GM12878 (cell line): ENCODE measurements around the gene IL19. TPM values are rescaled to one million over a fixed set of nuclear protein-coding genes. Genes with fewer than 3 reads are reported as not detected.

ENCODE experiments used
- BHLHE40 ChIP-seq, 2 experiments: fragments of 450-650 bp in 1 of 2; IDR thresholded peaks; 2 replicates each; pipeline ENCODE4 v1.6.1; 2011 to 2017; ENCODE audit warnings: low read depth in 2 of 2, borderline replicate concordance in 1 of 2, improper control_type of control experiment in 1 of 2, low read length in 1 of 2, mild to moderate bottlenecking in 1 of 2
- CBX3 ChIP-seq: fragments of 200-600 bp; sonication (generic); IDR thresholded peaks from 2 replicates; pipeline ENCODE4 v1.6.1; 2016; ENCODE audit warnings: low read depth, borderline replicate concordance
- CTCF ChIP-seq, 3 experiments: IDR thresholded peaks in 2 of 3; conservative IDR thresholded peaks in 1 of 3; 2 replicates each; pipeline ENCODE4 v1.5.1; 2011; ENCODE audit warnings: low read depth in 3 of 3, low read length in 3 of 3, mild to moderate bottlenecking in 3 of 3, control low read depth in 2 of 3, moderate library complexity in 2 of 3, inconsistent platforms in 1 of 3, mixed read lengths in 1 of 3; ENCODE audit not compliant: control insufficient read depth in 2 of 3, insufficient read depth in 1 of 3; ENCODE audit errors: extremely low read depth in 1 of 3
- DPF2 ChIP-seq: fragments of 450-650 bp; IDR thresholded peaks from 2 replicates; pipeline ENCODE4 v1.6.1; 2017; ENCODE audit warnings: mild to moderate bottlenecking
- ELK1 ChIP-seq: IDR thresholded peaks from 2 replicates; pipeline ENCODE4 v1.6.1; 2012; ENCODE audit warnings: low read depth, low read length, improper control_type of control experiment
- ESRRA ChIP-seq: IDR thresholded peaks from 2 replicates; pipeline ENCODE4 v1.6.1; 2012; ENCODE audit warnings: mild to moderate bottlenecking, low read length, improper control_type of control experiment
- ETV6 ChIP-seq, 2 experiments: fragments of 450-650 bp in 1 of 2; IDR thresholded peaks in 1 of 2; conservative IDR thresholded peaks in 1 of 2; 2 replicates each; pipeline ENCODE4 v1.6.1; 2014; ENCODE audit warnings: antibody characterized with exemption in 1 of 2, borderline replicate concordance in 1 of 2, low read depth in 1 of 2, mild to moderate bottlenecking in 1 of 2, moderate library complexity in 1 of 2
- HDAC6 ChIP-seq: fragments of 200-600 bp; sonication (generic); IDR thresholded peaks from one replicate; pipeline ENCODE4 v1.8.0; 2017; ENCODE audit warnings: antibody characterized with exemption; ENCODE audit not compliant: unreplicated experiment
- IRF3 ChIP-seq: fragments of 450-650 bp; IDR thresholded peaks from 2 replicates; pipeline ENCODE4 v1.6.1; 2014; ENCODE audit warnings: mild to moderate bottlenecking
- KAT2A ChIP-seq: conservative IDR thresholded peaks from 2 replicates; pipeline ENCODE4 v1.6.1; 2011; ENCODE audit warnings: low read depth, low read length; ENCODE audit not compliant: control insufficient read depth
- MEF2B ChIP-seq: fragments of 450-650 bp; IDR thresholded peaks from 2 replicates; pipeline ENCODE4 v1.6.1; 2018; ENCODE audit warnings: mild to moderate bottlenecking, moderate library complexity; ENCODE audit not compliant: partially characterized antibody, poor library complexity, severe bottlenecking
- MTA2 ChIP-seq: fragments of 450-650 bp; IDR thresholded peaks from 2 replicates; pipeline ENCODE4 v1.6.1; 2016; ENCODE audit warnings: low read depth, mild to moderate bottlenecking, moderate library complexity
- MYB ChIP-seq: fragments of 150-350 bp; IDR thresholded peaks from 2 replicates; pipeline ENCODE4 v1.6.1; 2014; ENCODE audit warnings: mild to moderate bottlenecking, low read depth, low read length, borderline replicate concordance
- NR2F1 ChIP-seq: fragments of 450-650 bp; conservative IDR thresholded peaks from 2 replicates; pipeline ENCODE4 v1.6.1; 2017; ENCODE audit warnings: mild to moderate bottlenecking
- PAX8 ChIP-seq: fragments of 450-650 bp; IDR thresholded peaks from 2 replicates; pipeline ENCODE4 v1.6.1; 2017; ENCODE audit warnings: mild to moderate bottlenecking, moderate library complexity
- POU2F2 ChIP-seq: IDR thresholded peaks from 3 replicates; pipeline ENCODE4 v1.6.1; 2011; ENCODE audit warnings: low read depth, mild to moderate bottlenecking, low read length, borderline replicate concordance
- SMAD1 ChIP-seq: fragments of 450-650 bp; IDR thresholded peaks from 2 replicates; pipeline ENCODE4 v1.6.1; 2018; ENCODE audit warnings: mild to moderate bottlenecking, low read depth; ENCODE audit not compliant: partially characterized antibody
- SREBF2 ChIP-seq: IDR thresholded peaks from 2 replicates; pipeline ENCODE4 v1.6.1; 2012; ENCODE audit warnings: mild to moderate bottlenecking, low read length
- TCF3 ChIP-seq: IDR thresholded peaks from 2 replicates; pipeline ENCODE4 v1.6.1; 2012; ENCODE audit warnings: low read depth, mild to moderate bottlenecking, low read length, borderline replicate concordance; ENCODE audit not compliant: insufficient read depth
- TCF7 ChIP-seq: IDR thresholded peaks from 2 replicates; pipeline ENCODE4 v1.6.1; 2014; ENCODE audit warnings: antibody characterized with exemption, borderline replicate concordance
- USF1 ChIP-seq: IDR thresholded peaks from 2 replicates; pipeline ENCODE4 v1.6.1; 2011; ENCODE audit warnings: borderline replicate concordance, low read depth, mild to moderate bottlenecking, moderate library complexity, mixed read lengths, low read length; ENCODE audit not compliant: insufficient read depth; ENCODE audit errors: extremely low read length
- YY1 ChIP-seq: IDR thresholded peaks from 2 replicates; pipeline ENCODE4 v1.6.1; 2011; ENCODE audit warnings: low read depth, mild to moderate bottlenecking, low read length
- ZNF207 ChIP-seq: fragments of 450-650 bp; IDR thresholded peaks from 2 replicates; pipeline ENCODE4 v1.6.1; 2014; ENCODE audit warnings: antibody characterized with exemption, mild to moderate bottlenecking, borderline replicate concordance
- ZNF24 ChIP-seq: fragments of 450-650 bp; IDR thresholded peaks from 2 replicates; pipeline ENCODE4 v1.6.1; 2017; ENCODE audit warnings: antibody characterized with exemption, mild to moderate bottlenecking
- ZNF622 ChIP-seq: fragments of 450-650 bp; IDR thresholded peaks from 2 replicates; pipeline ENCODE4 v1.6.1; 2017; ENCODE audit warnings: mild to moderate bottlenecking, inconsistent platforms
- polyA plus RNA-seq, 11 experiments: library from polyadenylated mRNA; depleted of rRNA in 4 of 11; unstranded in 6 of 11; stranded (reverse) in 5 of 11; fragments of >200 nt; fragmentation: Nextera tagmentation in 4 of 11; fragmentation: Illumina TruSeq in 1 of 11; extraction: Ambion mirVana in 4 of 11; extraction: Trizol in 1 of 11; gene quantifications; 1 replicate in 1 of 11; 2 replicates in 10 of 11; pipeline versions ENCODE4 v1.2.1 to v1.2.3, GENCODE V29; 2011 to 2016; ENCODE audit warnings: inconsistent platforms in 2 of 11, missing spikeins in 2 of 11, low read depth in 1 of 11
- total RNA-seq, 4 experiments: library from RNA; depleted of rRNA in 3 of 4; stranded (reverse); fragments of >200 nt in 3 of 4; fragmentation: Illumina TruSeq in 1 of 4; extraction: Trizol in 1 of 4; gene quantifications; 2 replicates each; pipeline versions ENCODE4 v1.2.1 to v1.2.3, GENCODE V29; 2013 to 2021

The IL19 gene
- total and polyA plus RNA-seq, 10 of the 15 experiments (the other 5 are each of a cell fraction or from before 2014, with no cell fraction given), result 0.10 to 0.73 (median 0.28) TPM; not detected in 6

- TF ChIP-seq PAX8 (no peak), NR2F1 (0 out of 2 replicates have a peak, but pooled peaks have one; percentile 29), MYB (no peak), ESRRA (no peak), POU2F2 (0 out of 3 replicates have a peak, but pooled peaks have one; percentile 10), CBX3 (no peak), SREBF2 (no peak), ZNF622 (no peak), KAT2A (no peak), USF1 (no peak), BHLHE40 (IDR thresholded peaks at IDR 0.05; ENCODE audit: borderline replicate concordance in 1 of 2, low read depth in 2 of 2, low read length in 1 of 2) (no peak), MEF2B (peak; percentile 92), CTCF (IDR thresholded peaks at IDR 0.05 in 2 of 3, conservative IDR thresholded peaks at IDR 0.05 in 1 of 3; ENCODE audit: control insufficient read depth in 2 of 3, extremely low read depth in 1 of 3, insufficient read depth in 1 of 3, low read depth in 3 of 3, low read length in 3 of 3) (peak; percentile 84 to 98 (median 96)), HDAC6 (no peak), YY1 (peak; percentile 80), MTA2 (no peak), ZNF207 (no peak), SMAD1 (no peak), ELK1 (no peak), ZNF24 (no peak), ETV6 (conservative IDR thresholded peaks at IDR 0.05 in 1 of 2, IDR thresholded peaks at IDR 0.05 in 1 of 2; ENCODE audit: borderline replicate concordance in 1 of 2, low read depth in 1 of 2) (no peak), TCF7 (no peak), IRF3 (no peak), DPF2 (no peak), TCF3 (no peak)
These were observed 36.0 kb upstream of the IL19 start (continued) for GRCh38 chr1:206734499-206735142.
